DMS79 (cell line): Measurements from ENCODE around the gene SDCCAG8.
A peak's percentile ranks its signal among the peaks of the same experiment; 100 is the strongest.
"Not testable (repeated sequence)": the region's sequence is repeated elsewhere in the genome, so short reads cannot be mapped to it uniquely, and the experiment has no call there.

Source experiments
- DNase-seq: peaks from one replicate; lab custom pipeline; 2025; lab: John Stamatoyannopoulos, UW

The SDCCAG8 gene

DNA sequence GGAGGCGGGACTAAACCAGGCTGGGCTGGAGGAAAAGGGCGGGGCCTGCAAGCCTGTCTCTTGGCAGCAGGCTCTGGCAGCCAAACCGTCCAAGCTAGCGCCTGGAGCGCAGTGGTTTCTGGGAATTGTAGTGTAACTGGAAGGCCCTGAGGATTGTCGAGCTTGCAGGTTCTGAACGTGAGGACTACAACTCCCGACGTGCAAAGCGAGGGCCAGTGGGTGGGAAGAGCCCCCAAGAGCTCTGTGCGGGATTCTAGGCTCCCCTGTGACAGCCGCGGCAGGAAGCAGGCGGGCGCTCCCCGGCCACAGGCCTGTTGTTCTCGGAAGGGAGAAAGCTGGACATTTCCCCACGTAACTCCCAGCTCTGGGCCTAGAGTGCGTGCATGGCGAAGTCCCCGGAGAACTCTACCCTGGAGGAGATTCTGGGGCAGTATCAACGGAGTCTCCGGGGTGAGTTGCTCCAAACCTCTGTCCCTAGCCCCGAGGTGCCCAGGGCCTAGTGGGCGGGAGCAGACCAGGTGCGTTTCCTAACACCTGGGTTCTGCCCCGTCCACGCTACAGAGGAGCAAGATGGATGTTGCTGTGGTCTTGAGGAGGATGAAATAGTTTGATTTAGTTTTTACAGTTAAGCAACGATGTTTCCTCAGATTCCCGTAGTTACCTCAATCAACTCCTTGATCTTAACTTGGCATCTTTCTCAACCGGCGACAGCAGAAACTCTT is at the start of gene SDCCAG8:
TSS of gene SDCCAG8 (plus strand) at position 251 of the 722 bp plus-strand sequence. CDS start at position 384, 133 bp downstream.
- DNase-seq, result peak; percentile 98

DNA sequence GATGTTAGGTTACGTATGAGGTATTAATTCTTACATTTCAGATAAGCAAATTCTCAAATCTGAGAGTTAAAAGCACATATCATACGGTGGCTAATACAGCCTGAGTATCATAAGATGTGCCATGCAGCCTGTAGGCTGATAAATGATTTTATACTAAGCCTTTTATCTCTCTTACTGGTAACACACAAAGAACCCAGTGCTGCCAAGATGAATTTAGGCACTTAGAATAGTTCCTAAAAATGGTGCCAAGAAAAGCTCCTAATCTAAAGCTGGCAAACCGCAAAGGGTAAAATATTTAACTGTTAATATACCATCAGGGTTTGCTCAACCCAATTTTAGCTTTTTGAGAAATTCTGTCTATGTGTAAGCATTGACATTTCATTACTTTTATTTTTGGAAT is 43.9 kb upstream of the SDCCAG8 start:
- DNase-seq, result not testable (repeated sequence)

DNA sequence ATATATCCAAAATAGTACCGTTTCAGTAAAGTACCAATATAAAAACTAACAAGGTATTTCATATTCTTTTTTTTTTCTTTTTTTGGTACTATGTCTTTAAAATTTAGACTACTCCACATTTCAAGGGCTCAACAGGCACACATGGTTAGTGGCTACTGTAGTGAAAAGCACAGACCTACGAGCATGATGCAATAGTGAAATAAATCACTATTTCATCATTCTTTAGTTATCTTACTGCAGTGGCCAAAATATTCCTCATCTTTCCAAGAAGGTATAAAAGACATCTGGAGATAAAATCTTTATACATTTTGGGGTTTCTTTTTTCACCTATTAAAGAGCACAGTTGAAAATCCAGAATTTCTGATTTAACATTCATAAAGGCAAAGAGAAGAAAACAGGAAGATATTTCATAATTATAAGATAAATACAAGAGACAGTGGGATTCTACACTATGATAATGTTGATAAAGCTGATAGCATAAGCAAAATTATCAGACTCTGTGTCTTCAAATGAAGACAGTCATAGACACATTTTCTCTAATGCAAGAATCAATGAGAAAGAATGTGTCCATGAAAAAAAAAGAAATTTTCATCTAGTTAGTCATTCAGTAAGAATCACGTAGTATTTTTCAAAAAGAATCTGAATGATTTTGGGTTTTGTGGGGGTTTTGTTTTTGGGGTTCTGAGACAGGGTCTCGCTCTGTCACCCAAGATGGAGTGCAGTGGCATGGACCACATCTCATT is 42.6 kb upstream of the SDCCAG8 start:
- DNase-seq, result no peak

DNA sequence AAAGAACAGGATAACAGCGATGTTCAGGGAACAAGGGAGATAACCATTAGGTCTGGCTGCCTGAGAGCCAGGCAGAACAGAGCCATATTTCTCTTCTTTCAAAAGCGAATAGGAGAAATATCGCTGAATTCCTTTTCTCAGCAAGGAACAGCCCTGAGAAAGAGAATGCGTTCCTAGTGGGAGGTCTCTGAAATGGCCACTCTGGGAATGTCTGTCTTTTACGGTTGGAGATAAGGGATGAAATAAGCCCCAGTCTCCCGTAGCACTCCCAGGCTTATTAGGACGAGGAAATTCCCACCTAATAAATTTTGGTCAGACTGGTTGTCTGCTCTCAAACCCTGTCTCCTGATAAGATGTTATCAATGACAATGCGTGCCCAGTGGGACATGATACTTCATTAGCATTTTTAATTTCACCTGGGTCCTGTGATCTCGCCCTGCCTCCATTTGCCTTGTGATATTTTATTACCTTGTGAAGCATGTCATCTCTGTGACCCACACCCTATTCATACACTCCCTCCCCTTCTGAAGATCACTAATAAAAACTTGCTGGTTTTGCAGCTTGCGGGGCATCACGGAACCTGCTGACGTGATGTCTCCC is 40.5 kb upstream of the SDCCAG8 start:
- not testable (repeated sequence) for DNase-seq

DNA sequence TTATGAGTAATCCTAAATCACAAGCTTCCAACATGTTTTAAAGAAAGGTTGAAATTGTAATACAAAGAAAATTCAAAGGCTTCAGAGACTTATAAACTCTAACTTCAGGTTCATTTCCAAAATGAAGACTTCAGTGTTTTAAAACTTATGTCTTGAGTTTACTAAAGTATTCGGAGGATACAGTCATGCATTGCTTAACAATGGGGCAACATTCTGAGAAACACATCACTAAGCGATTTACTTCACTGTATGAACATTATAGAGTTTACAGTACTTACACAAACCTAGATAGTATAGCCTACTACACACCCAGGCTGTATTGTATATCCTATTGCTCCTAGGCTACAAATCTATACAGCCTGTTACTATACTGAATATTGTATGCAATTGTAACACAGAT is 39.1 kb upstream of the SDCCAG8 start:
- no peak for DNase-seq

DNA sequence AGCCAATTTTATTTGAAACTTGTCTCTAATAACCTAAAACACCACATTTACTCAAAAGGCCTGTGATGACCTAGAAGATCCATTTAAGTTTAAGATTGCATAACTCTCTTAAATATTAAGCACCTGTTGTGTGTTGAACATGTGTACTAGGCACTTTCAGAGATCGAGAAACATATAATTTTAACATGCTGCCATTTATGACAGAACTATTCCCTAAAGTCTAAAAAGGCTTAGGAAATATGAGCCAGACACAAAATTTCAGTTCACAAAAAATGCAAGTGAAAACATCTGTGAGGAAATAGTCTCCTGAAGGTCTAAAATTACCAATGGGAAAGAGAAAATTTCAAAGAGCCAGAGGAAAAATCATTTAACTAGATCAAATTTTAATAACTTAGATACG is 38.5 kb upstream of the SDCCAG8 start:
- DNase-seq, result no peak

DNA sequence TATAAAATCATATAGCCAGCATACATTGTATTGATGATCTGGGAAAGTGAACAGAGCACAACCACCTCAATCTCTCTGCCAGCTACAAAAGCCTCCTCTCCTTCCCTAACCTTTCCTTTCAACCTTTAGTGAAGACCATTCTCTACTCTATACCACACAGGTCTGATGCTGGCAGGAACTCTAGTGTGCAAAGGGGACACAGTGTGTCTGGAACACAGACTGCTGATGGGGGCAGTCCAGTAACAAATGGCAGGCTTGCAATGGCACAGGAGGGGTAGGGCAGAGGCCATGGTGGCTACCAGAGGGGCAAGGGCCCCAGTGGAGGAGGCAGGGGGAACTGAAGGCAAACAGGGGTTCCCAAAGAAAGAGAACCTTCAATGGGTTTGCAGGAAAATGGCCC is 37.8 kb upstream of the SDCCAG8 start:
- DNase-seq, result no peak

DNA sequence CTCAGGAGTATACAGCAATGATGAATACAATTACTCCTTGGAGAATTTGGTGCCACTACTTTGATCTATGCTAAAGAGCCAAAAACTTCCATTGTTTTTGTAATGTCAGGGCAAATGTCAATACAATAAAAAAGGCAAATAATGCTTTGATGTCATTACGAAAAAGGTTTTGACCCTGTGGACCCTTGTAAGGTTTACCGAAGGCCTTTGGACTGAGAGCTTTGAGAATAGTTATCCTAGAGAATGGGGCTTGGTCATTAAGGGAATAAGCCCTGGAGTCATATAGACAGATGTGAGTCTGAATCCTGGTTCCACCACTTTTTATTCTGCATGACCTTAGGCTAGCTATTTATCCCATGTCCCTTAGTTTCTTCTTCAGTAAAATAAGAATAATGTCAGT is 28.2 kb upstream of the SDCCAG8 start:
- no peak for DNase-seq

DNA sequence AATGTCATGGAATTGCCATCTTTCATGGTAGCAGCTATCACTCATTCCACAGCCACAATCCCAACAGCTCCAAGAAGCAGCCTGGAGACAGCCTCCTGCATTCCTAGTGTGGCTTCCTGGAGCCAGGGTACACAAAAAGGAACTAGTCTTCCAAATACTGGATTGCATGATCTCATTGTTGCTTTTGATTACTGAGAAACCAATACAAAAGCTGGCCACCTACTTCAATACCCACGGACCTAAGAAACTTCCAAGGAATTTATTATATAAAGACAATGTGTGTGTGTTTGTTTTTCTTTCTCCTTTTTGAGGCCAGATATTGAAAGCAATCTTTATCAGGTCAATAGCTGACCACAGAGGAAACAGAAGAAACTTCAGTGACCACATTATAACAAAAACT is 26.3 kb upstream of the SDCCAG8 start:
- no peak for DNase-seq

DNA sequence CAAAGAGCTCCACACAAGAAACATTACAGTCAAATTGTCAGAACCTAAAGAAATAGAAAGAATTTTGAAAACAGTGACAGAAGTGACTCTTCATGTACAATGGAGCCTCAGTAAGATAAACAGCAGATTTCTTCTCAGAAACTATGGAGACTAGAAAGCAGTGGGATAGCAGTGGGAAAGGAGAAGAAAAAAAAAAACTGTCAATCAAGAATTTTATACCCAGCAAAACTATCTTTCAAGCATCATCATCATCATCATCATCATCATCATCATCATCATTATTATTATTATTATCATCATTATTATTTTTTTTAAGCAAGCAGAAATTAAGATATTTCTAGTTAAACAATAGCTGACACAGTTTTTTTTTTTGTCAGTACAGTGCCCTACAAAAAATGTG is 24.9 kb upstream of the SDCCAG8 start:
- DNase-seq, result no peak

DNA sequence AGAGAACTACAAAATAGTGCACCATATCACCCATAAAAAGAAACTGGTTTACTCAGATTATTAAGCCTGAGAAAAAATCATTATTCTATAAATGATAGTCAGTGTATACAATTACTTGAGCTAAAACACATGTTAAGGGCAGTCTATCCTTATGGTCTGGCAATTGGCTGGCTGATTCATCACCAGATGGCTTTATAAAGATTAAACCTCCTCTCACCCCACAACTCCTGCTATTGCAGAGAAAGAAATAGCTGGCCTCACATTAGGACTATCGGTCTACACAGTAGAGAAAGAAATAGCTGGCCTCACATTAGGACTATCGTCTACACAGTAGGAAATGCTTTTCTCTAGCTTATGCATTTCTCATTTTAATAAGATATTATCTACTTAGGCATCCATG is 21.9 kb upstream of the SDCCAG8 start:
- DNase-seq, result no peak

DNA sequence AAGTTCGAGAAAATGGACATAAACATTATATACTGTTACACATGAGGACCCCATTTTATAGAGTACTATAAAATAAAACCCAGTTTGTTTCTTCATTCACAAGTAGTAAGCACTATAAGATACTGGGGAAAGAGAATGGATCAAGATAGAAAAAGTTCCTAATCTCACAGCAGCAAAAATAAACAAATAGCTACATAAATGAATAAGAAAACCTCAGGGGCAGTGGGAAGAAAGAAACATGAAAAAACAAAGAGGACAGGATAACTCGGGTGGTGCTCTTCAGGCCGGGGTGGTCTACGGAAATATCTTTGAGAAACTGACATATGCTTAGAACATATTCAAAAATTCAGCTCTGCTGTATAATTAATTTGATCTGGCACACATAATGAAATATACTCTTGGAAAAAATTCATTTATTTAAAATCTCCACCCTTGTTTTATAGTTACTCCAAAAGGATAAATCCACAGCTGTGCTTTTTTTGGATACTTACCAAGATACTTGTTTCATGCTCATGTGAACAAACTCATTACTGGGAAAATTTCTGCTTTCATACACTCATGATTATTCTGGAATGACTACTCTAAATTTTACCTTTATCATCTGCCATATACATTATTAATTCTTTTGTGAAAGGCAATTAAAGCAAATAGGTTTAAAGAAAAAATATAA is 20.7 kb upstream of the SDCCAG8 start:
- DNase-seq, result peak; percentile 10

DNA sequence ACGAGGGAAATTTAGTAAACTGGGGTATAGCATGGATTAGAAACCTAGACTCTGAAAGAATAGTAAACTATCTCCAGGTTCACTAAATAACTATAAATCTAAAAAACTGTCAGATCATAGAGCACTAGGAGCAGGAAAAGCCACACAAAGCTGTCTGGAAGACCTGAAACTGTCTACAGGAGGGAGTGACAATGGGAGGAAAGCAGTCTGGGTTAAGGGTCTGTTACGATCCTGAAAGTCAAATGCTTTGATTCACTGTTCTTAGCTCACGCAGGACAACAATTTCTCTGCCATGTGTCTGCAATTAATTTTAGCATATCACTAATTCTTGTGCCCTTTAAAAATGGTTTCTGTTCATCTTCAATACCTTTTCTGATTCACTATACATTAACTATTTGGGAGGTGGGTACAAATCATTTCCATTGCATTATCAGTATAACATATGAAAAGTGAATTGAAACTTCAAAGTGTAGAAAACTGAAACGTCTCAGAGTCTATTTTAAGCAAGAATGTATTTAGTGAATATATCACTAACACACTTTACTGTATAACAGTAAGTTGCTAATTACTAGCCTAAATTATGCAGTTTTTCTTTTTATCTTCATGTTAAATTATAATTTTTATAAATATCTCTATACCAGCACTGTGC is 19.1 kb upstream of the SDCCAG8 start:
- no peak for DNase-seq

DNA sequence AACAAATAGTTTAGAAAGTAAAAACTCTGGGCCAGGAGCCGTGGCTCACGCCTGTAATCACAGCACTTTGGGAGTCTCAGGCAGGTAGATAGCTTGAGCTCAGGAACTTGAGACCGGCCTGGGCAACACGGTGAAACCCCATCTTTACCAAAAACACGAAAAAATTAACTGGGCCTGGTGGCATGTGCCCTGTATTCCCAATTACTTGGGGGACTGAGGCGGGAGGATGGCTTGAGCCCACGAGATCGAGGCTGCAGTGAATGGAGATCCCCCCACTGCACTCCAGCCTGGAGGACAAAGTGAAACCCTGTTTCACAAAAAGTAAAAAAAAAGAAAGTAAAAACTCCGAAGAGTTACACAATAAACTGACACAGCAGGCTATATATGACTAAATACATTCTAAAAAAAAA is 11.4 kb upstream of the SDCCAG8 start:
- no peak for DNase-seq

DNA sequence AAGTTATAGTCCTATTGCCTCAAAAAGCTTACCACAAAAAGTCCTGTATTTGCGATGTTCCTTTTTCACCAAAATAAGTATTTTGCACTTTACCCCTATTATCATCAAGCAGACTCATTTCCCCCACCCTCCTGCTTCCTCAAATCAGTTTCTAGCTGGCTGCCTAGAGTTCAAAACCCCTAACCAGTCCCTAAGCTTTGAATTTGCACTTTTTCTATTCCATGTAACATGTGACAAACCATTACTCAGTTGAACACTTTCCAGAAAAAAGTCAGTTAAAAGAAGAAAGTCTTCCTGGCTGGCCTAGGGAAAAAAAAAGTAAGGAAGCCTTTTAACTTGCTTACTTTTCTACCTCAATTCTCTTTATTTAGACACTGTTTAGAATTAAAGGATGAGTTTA is 8.9 kb upstream of the SDCCAG8 start:
- no peak for DNase-seq

DNA sequence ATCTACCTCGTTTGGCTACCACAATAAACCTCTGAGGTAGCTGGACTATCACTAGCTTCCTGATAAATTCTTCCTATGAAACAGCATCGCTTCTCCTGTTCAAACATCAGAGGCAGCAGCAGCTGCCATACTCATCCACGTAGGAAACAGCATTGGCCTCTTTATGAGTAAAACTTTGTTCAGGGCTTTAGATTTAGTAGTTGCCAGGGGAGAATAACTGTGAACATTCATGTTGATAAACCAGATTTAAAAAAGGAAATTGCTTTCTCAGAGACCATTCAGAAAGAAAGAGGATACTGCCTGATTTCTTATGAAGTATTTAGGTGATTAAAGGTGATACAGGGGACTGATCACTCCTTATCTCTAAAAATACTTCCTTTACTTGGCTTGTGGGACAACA is 7.9 kb upstream of the SDCCAG8 start:
- no peak for DNase-seq

DNA sequence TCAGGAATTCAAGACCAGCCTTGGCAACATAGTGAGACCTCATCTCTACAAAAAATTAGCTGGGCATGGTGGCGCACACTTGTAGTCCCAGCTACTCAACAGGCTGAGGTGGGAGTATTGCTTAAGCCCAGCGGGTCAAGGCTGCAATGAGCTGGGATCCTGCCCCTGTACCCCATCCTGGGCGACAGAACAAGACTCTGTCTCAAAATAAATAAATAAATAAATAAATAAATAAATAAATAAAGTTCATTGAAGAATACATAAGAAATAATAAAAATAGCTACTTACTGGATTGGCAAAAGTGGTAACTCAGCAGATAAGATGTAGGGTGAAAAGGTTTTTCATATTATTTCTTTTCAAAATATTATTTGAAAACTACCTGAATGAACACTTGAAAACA is 6.6 kb upstream of the SDCCAG8 start:
- no peak for DNase-seq

DNA sequence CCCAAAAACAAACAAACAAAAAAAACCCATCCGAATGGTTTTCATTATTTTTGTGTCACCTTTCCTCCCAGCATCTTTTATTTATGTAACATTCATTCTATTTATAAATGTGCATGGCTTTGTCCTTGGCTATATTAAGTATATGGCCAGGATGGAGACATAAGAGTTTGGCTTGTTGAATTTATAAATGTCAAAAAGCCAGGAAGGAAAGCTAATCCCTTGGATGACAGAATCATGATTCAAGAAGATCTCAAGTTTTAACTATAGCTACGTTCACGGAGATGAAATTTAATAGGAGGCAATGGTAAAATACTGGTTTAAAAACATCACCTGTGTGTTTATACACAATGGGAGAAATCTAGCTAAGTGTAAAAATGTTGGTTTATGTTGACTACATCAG is 5.7 kb upstream of the SDCCAG8 start:
- DNase-seq, result no peak

DNA sequence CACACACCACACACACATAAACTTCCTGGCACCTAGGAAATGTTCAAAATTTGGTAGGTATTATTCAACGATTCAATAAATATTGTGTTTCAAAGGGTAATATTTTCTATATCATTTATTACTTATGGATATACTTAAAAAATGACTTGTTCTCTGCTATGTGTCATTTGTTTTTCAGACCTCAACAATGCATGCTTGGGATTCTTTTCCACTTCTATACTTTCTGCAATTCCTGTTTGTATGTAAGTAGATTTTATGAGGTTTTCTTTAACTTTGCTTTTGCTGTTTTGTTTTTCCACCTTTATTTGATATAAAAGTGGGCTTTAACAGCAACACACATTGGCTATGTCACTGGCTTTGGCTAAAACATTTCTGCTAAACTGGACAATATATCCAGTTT is 4.3 kb upstream of the SDCCAG8 start:
- no peak for DNase-seq

DNA sequence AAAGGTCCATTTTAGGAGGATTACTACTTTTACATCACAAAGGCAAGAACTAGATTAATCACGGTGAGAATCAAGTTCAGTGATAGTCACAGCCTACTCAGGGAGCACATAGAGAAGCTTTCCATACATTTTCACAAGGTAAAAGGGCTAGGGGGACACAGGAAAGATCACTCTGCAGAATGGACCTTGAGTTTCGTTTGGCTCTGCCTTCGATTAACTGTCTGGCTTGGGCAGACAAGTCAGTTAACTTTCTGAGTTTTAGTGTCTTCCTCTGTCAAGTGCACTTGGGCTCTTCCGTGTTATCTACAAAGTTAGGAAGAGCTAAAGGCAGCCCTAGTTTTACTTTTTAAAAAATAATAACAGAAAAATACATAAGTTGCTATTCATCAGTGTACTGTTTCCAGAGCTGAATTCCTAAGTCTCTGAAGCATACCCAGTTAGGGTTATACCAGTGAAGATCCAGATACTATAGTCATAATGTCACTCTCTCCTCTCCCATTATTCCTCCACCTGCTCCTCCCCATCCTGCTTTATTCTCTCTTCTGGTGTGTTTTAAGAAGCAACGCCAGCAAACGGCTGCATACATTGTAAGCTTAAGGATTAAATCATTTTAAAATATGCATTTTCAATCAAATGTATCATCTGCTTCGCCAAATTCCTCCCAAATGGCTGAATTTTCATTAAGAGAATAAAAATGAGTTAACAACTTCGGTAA is 2.5 kb upstream of the SDCCAG8 start:
- no peak for DNase-seq

DNA sequence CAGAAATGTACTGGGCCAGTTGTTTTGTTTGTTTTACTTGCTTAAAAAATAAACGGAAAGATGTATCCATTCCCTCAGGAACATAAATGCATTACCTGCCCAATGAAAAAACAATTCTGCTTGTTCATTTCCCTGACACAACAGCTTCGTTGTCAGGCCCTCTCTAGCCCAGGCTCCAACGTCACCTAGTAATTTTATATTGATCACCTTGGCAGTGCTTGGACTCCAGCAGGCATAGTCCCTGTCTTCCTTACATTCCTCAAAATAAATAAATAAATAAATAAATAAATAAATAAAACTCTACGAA is 2.0 kb upstream of the SDCCAG8 start:
- no peak for DNase-seq
